ENCODE measurements around the gene CPNE8.

DNA sequence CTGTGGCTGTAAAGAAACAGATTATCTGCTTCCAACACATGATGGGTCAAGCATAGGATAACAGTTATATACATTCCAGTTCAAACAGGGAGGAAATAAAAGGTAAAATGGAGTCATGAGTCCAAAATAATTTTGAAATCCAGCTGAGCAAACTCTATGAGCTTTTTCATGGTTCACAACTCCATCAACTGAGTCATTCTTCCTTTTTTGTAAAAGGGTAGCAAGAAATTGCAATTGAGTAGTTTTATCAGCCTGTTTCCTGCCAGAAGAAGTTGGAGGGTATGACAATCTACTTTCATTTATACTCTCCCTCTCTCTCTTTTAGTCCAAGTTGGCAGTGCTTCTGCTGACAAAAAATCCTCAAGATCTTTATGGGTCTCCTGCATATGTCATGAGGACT, 95.6 kb downstream of the CPNE8 start:
- TF ChIP-seq, protein P1, sequence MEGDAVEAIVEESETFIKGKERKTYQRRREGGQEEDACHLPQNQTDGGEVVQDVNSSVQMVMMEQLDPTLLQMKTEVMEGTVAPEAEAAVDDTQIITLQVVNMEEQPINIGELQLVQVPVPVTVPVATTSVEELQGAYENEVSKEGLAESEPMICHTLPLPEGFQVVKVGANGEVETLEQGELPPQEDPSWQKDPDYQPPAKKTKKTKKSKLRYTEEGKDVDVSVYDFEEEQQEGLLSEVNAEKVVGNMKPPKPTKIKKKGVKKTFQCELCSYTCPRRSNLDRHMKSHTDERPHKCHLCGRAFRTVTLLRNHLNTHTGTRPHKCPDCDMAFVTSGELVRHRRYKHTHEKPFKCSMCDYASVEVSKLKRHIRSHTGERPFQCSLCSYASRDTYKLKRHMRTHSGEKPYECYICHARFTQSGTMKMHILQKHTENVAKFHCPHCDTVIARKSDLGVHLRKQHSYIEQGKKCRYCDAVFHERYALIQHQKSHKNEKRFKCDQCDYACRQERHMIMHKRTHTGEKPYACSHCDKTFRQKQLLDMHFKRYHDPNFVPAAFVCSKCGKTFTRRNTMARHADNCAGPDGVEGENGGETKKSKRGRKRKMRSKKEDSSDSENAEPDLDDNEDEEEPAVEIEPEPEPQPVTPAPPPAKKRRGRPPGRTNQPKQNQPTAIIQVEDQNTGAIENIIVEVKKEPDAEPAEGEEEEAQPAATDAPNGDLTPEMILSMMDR (conservative IDR thresholded peaks at IDR 0.05; ENCODE audit: low read depth, low read length), result no peak
- TF ChIP-seq EZH2phosphoT487 (IDR thresholded peaks at IDR 0.05; ENCODE audit: borderline replicate concordance, low read length), result no peak

Measured in PC-3 (cell line).